Islet precursor cell (in vitro differentiated cells): ENCODE results near the gene NRIP1.

Experiments used
- DNase-seq: peaks from one replicate; pipeline ENCODE4 v3.0.0-alpha.2; 2018

The NRIP1 gene

GRCh38 chr21:15005391-15005790, 59.4 kb downstream of the NRIP1 start:
- peak; percentile 62 for DNase-seq

DNA sequence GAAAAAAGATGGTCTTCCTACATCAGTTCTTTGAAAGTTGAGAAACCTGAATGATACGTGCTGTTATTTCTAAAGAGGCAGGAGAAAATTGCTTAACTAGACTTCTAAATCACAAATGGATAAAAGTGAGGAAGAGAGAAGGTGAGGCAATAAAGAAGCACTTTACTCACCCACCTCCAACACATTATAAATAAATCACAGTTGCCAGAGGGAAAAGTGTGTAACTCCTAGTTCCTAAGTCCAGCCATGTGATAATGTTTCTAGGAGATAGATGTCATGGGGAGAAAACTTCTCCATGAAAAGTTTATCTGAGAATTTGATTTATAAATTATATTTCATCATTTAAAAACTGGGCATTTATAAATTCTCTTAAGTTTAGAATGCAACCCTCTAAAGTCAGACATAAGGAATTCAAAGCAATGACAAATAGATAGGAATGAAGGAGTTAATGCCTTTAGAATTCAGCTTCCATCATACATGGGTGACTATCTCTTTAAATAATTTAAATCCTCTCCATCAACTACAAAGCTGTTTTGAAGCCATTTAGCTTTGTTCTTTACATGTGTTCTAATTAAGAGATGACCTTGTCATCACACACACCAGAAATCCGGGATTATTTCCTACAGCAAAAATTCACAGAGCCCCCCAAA, 60.0 kb downstream of the NRIP1 start:
- DNase-seq = no peak

GRCh38 chr21:15003463-15004135, 61.2 kb downstream of the NRIP1 start:
- DNase-seq = no peak

DNA sequence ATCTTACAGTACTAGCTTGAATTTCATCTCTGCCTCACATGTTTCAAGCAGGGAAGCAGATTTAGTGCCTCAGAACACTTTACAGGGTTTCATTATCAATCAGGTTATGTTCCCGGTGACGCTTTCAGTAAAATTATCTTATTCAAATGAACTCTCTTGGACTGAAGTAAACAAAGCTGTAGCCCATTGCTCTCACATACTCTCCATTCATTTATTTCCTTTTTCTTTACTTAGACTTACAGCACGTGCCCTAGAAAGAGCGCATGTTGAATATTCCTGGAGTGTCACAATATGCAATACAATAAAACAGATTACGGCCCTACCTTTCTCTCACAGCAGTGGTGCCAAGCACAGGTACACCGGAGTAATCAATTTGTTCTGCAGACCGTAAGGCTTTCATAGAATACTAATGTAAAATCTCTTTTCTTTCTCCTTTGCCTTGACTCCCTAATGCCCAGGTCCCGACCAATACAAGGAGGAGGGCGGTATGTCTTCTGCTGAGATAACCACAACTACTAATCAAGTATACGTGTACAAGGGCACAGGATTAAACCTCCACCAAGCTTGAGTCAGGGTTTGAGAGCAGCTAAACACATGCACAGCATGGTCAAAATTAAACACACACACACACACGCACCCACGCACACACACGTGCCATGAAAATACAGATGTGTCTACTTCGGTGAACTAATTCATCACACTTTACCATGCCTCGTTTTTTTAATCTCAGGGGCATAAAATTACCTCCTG, 62.8 kb downstream of the NRIP1 start:
- no peak for DNase-seq

GRCh38 chr21:15001113-15001512, 63.7 kb downstream of the NRIP1 start:
- DNase-seq = no peak

DNA sequence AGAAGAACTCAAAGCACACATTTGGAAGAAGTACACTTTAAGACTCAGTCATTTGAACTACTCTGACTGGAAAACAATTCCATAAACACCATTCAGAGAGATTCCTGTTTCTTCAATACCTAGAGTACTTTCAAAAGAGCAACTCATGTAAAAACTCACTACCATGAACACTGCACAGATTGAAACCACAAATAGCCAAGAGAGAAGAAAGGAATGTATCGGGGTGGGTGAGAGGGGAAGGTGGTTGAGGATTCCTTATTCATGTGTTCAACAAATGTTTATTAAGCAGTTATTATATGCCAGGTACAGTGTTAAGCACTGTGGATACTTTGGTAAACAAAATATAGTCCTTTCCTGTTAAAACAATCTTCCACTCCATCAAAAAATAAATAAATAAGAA, 64.7 kb downstream of the NRIP1 start:
- no peak for DNase-seq

GRCh38 chr21:14998784-14999183, 66.0 kb downstream of the NRIP1 start:
- DNase-seq = no peak

- no peak for DNase-seq
These were observed 66.5 kb downstream of the NRIP1 start for GRCh38 chr21:14998336-14998735.

GRCh38 chr21:14995695-14996490, 68.9 kb downstream of the NRIP1 start:
- DNase-seq = no peak

DNA sequence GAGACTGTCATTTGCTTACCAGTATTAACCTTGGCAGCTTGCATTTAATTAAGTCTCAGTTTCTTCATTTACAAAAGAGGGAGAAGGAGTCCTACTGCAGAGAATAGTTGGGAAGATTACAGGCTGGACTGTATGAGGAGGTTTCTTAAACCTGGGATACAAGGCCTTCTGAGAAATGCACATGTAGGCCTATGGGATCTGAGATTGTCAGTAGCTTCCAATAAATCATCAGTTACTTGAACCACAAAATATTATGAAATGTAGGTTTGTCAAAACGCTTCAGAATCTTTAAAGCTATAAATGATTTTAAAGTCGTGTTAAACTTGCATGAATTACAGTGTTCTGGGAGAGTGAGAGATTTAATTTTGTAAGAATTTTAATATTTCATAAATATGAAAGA, 69.6 kb downstream of the NRIP1 start:
- no peak for DNase-seq

GRCh38 chr21:14993115-14993514, 71.7 kb downstream of the NRIP1 start:
- DNase-seq = no peak

DNA sequence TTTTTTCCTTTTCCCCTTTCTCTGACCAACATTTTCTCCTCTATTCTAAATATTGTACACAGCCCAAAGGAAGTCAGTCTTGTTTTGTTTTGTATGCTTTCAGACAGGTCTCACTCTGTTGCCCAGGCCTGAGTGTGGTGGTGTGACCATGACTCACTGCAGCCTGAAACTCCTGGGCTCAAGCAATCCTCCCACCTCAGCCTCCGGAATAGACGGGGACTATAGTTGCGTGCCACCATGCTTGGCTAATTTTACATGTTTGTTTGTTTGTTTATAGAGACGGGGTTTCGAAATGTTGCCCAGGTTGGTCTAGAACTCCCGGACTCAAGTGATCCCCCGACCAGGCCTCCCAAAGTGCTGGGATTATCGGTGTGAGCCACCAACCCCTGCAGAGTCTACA, 72.8 kb downstream of the NRIP1 start:
- peak; percentile 80 for DNase-seq

- DNase-seq = no peak
These were observed 75.4 kb downstream of the NRIP1 start for GRCh38 chr21:14989359-14989758.

DNA sequence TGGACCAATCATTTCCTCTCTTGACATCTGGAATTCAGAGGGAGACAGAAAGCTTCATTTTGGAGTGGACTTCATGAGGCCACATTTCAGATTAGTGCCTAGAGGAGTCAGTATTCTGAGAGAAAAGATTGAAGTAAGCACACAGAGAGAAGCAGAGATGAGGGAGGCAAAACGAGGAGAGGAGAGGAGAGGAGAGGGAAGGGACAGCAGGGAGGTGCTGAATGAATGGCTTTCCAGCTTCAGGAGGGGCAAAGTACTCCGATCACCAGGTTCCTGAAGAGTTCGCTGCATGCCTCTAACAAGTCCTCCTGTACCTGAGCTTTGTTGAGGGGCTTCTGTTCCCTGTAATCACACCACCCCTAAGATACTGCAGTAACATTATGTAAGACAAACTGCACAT, 76.0 kb downstream of the NRIP1 start:
- DNase-seq = no peak

- DNase-seq = no peak
These were observed 77.2 kb downstream of the NRIP1 start for GRCh38 chr21:14987370-14988170.

DNA sequence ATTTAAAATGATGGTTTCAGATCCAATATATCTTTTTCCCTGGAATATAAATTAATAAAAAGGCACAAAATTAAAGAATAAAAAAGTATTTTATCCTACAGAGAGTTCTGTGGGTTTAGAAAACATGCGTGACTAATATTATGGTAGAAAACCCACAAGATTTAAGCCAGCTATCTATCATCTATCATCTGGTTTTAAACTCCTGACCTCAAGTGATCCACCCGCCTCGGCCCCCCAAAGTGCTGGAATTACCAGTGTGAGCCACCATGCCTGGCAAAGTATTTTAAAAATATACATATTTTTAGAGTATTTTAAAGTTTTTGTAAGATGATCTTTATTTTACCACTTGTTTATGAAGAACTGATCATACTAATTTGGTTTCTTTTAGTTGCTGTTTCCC, 79.5 kb downstream of the NRIP1 start:
- DNase-seq = no peak

DNA sequence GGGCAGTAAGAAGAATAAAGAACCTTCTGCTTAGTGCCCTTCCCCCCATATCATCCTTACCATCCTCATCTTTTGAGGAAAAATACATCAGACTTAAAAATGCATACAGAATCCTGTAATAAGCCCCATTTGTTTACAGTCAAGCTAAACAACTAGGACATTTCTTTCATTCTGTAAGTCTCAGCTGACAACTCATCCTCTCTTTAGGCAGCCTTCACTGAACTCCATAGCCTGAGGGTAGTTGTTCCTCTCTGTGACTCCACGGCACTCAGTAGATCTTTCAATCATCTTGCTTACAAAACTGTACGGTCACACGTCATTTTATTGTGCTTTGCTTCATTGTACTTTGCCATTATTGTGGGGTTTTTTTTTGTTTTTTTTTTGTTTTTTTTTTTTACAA, 82.5 kb downstream of the NRIP1 start:
- no peak for DNase-seq

DNA sequence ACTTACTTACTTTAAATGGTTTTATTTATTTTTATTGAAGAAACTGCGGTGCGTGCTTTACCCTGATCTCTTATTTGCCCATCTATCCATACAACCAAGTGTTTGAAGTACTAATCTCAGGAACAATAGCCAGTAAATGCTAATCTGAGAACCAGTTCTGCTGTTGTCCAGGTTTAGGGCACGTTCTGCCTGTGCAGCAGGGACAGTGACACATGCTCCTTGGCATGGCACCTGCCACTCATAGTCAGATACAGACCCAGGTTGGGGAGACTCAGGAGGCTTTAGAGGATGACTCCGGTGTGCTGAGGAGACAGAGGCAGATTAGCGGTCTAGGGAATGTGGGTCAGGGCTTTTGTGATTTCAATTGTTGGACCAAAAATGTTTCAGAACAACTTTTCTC, 83.6 kb downstream of the NRIP1 start:
- no peak for DNase-seq

DNA sequence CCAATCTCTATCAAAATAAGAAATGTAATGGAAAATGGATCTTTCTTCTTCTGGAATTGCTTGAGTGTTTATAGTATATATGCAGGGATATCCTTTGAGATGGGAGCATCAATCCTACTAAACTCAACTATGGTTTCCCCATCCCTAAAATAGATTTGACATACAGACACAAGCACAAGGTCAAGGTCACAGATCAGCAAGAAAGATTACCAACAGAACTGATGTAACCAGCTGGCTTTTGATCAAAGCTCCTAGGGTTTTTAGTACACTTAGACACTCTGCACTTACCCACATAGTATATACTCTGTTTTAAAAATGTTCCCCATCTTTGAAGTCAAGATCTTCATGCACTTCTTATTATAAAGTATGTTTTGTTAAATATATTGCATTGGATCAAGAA, 85.5 kb downstream of the NRIP1 start:
- DNase-seq = no peak

GRCh38 chr21:14977814-14978213, 87.0 kb downstream of the NRIP1 start:
- no peak for DNase-seq

DNA sequence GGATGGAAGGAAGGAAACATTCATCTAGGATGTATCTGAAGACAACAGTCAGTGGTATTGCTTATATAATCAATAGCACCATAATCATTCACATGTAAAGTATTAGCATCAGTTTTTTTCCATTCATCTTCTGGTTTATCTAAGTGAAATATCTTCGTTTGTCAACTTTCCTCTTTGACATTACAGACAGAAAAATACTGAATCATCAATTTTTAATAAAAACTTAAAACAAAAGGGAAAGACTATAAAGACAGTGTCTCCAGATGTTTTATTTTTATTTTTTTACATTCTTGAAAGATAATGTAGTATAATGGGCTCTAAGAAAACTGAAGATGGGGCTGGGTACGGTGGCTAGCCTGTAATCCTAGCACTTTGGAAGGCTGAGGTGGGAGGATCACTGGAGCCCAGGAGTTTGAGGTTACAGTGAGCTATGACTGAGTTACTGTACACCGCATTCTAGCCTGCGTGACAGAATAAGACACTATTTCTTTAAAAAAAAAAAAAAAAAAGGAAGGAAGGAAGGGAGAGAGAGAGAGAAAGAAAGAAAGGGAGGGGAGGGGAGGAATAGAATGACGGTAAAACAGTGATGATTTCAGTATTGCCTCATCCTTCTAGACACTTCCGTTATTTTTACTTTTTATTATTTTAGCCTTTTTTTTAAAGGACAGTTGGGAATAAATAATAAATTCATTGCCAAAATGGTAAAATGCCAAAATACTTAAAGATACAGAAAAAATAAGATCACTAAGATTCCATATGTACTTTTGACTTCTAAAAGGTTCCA, 89.5 kb downstream of the NRIP1 start:
- no peak for DNase-seq

GRCh38 chr21:14972678-14973077, 92.1 kb downstream of the NRIP1 start:
- no peak for DNase-seq
